Naive B cell (primary cell): ENCODE measurements around the gene AKIRIN2. TPM values are rescaled to one million over a fixed set of nuclear protein-coding genes. Genes with fewer than 3 reads are reported as not detected.
"Not testable (repeated sequence)": the region's sequence is repeated elsewhere in the genome, so short reads cannot be mapped to it uniquely, and the experiment has no call there.

ENCODE experiments used
- ATAC-seq, 2 donors: fragments of 150-1000 bp; cut with Tn5 transposase; 2 replicates each; pipeline ENCODE4 v1.10.0; 2021; ENCODE audit warnings: low read depth in 2 of 2, mild to moderate bottlenecking in 2 of 2, moderate library complexity in 2 of 2
- DNase-seq: peaks from one replicate; pipeline ENCODE4 v3.0.0; 2022
- H3K27ac Mint-ChIP-seq, 6 donors: one replicate each; pipeline ENCODE4 v1.8.0; 2020 to 2022; ENCODE audit warnings: mild to moderate bottlenecking in 6 of 6, mixed read lengths in 6 of 6, moderate library complexity in 5 of 6, inconsistent platforms in 2 of 6
- H3K27me3 Mint-ChIP-seq, 3 donors: one replicate each; pipeline ENCODE4 v1.8.0; 2021 to 2022; ENCODE audit warnings: mixed read lengths in 3 of 3, mild to moderate bottlenecking in 1 of 3
- H3K36me3 Mint-ChIP-seq, 2 donors: one replicate each; pipeline ENCODE4 v1.8.0; 2020 to 2022; ENCODE audit warnings: mixed read lengths in 2 of 2, inconsistent platforms in 1 of 2, mild to moderate bottlenecking in 1 of 2
- H3K4me1 Mint-ChIP-seq, 3 donors: one replicate each; pipeline ENCODE4 v1.8.0; 2020 to 2022; ENCODE audit warnings: mixed read lengths in 3 of 3, inconsistent platforms in 1 of 3, mild to moderate bottlenecking in 1 of 3, moderate library complexity in 1 of 3
- H3K4me3 Mint-ChIP-seq, 8 donors: one replicate each; pipeline ENCODE4 v1.8.0; 2020 to 2022; ENCODE audit warnings: mild to moderate bottlenecking in 8 of 8, mixed read lengths in 8 of 8, moderate library complexity in 8 of 8, inconsistent platforms in 2 of 8
- H3K9me3 Mint-ChIP-seq, 7 donors: one replicate each; pipeline ENCODE4 v1.8.0; 2020 to 2022; ENCODE audit warnings: mixed read lengths in 7 of 7, mild to moderate bottlenecking in 5 of 7, inconsistent platforms in 2 of 7, moderate library complexity in 1 of 7
- polyA plus RNA-seq, 6 donors: library from polyadenylated mRNA; unstranded; fragments of 300-500 nt; fragmentation: Illumina TruSeq; gene quantifications; one replicate each; pipeline ENCODE4 v1.2.3, GENCODE V29; 2021; ENCODE audit warnings: low read depth in 6 of 6

The AKIRIN2 gene
- polyA plus RNA-seq, 6 donors from 2014 or later, result 75.0 to 129 (median 99.1) TPM

DNA sequence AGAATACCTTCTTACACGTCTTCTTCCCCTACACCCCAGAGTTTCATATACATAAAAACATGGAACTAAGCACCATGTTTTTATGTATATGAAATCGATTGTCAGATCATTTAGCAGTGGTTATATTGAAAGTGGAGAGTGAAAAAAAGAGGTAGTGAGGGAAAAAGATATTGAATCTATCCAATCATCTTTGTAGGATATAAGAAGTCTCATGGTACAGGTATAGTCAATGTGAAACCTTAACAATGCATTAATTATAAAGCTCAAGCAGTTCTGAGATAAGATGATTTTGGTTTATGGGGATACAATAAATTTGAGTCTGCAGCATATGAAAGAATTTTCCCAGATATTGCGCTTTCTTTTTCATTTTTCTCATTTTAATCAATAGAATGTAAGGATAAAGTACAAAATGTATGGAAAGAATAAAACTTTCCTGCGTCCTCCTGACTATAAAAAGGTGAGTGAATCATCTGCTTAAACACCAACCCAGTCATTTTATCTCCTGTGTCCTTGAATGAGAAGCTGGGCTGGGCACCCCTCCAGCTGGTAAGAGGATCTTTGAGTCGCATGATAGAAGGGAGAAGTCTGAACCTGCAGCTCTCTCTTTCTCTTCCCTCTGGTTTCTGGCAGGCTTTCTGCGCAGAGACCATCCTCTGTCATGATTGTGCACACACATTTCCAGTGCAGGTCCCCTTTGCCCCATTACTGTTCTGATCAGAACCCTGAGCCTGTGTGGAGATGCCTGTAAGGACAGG lies 28.1 kb upstream of the AKIRIN2 start:
- Mint-ChIP-seq H3K4me3 (peak overlapping the region in 2 of 8 donors; percentile 11 to 33), H3K27ac (peak overlapping the region in 2 of 6 donors; percentile 68 to 69), H3K4me1 (peaks cover 31 to 47% (median 32%) of the 10 kb centered on the region in 3 donors), H3K27me3 (no peaks in the 10 kb centered on the region), H3K36me3 (no peaks in the 10 kb centered on the region), H3K9me3 (no peaks in the 10 kb centered on the region)
- no peak for ATAC-seq
- no peak for DNase-seq

- no peak for ATAC-seq
- H3K36me3 Mint-ChIP-seq, result no peaks in the 10 kb centered on the region
- no peak for DNase-seq
- H3K4me3 Mint-ChIP-seq, result peak overlapping the region in 1 of 8 donors; percentile 29
- no peaks in the 10 kb centered on the region for H3K9me3 Mint-ChIP-seq
- H3K27ac Mint-ChIP-seq, result peak overlapping the region in 3 of 6 donors; percentile 2 to 79 (median 37)
- peaks cover 36 to 56% (median 36%) of the 10 kb centered on the region in 3 donors for H3K4me1 Mint-ChIP-seq
- no peaks in the 10 kb centered on the region for H3K27me3 Mint-ChIP-seq
Observed at GRCh38 chr6:87728706-87729105, 26.7 kb upstream of the AKIRIN2 start.

- H3K27me3 Mint-ChIP-seq, result no peaks in the 10 kb centered on the region
- peak overlapping the region; percentile 1 to 90 (median 66) for H3K4me3 Mint-ChIP-seq
- H3K36me3 Mint-ChIP-seq, result no peaks in the 10 kb centered on the region
- peak overlapping the region; percentile 70 to 99 (median 96) for H3K27ac Mint-ChIP-seq
- ATAC-seq (peak; percentile 98 to 99), DNase-seq (peak; percentile 61)
- H3K9me3 Mint-ChIP-seq, result no peaks in the 10 kb centered on the region
- H3K4me1 Mint-ChIP-seq, result peaks cover 32 to 45% (median 33%) of the 10 kb centered on the region in 3 donors
Observed at GRCh38 chr6:87724983-87725811, 23.2 kb upstream of the AKIRIN2 start.

DNA sequence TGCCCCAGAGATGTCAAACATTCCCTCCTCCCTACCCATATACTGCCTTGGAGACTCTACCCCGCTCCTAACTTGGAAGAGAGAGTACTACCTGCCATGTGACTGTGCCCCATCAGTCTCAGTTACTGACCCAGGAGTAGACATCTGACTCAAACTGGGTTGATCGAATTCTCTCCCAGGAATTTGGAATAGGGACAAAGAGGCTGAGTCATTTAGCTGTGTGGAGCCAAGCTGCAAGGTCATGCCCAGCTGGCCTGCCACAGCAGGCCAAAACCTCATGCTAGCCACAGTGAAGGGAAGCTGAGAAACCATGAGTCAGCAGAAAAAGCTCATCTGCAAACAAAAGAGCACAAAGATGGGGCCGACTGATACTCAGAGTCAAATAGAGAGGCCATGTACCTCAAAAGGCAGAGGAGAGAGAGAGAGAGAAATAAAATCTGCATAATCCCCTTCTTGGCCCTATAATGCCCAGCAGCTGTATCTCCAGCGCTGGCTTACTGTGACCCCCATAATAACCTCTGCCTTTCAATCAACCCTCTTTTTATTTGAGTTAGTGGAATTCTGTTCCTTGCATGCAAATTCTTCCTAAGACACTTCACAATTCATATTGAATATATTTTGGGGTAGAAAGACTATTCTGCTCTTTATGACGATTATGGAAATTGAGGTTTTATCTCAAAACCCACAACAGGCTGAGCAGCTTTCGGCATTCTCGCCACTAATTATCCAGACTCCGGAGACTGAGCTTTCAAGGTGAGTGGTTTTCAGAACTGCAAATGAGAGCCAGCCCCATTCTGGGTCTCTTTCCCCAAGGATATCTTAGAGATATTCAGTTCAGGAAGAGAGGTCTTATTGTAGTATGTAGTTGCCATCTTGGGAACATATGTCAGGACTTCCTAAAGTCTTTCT lies 21.4 kb upstream of the AKIRIN2 start:
- H3K36me3 Mint-ChIP-seq, result no peaks in the 10 kb centered on the region
- no peaks in the 10 kb centered on the region for H3K27me3 Mint-ChIP-seq
- peak overlapping the region in 1 of 6 donors; percentile 47 for H3K27ac Mint-ChIP-seq
- no peak for DNase-seq
- H3K4me3 Mint-ChIP-seq, result peak overlapping the region in 1 of 8 donors; percentile 9
- no peak for ATAC-seq
- H3K9me3 Mint-ChIP-seq, result no peaks in the 10 kb centered on the region
- peaks cover 29 to 40% (median 32%) of the 10 kb centered on the region in 3 donors for H3K4me1 Mint-ChIP-seq

DNA sequence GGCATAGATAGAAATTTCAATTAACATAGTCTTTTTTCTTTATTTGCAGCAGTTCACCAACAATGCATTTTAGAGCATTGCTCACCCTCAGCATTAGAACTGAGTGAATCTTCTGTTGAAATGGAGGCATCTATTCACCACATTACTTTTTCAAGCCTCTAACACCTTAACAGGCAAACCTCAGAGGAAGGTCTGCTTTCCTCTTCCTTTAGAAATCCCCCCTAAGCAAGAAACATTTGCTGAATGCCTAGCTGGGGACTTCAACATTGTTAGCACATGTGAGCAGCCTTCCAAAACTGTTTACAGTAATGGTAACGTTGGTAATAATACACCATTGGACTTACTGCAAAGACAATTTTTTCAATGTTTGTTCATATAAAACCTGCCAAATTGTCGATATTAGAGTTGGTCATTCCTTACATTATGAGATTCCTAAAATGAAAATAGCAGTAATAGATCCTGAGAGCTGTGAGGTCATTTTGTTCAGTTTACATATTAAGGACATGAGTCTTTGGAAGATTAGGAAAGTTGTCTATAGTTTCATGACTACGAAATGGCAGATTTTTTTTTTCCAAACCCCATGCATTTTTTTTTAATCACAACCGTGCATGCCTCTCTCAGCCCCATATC lies 20.6 kb upstream of the AKIRIN2 start:
- Mint-ChIP-seq H3K27ac (no peak overlapping the region), H3K27me3 (no peaks in the 10 kb centered on the region), H3K4me1 (peaks cover 23 to 32% (median 25%) of the 10 kb centered on the region in 3 donors), H3K36me3 (no peaks in the 10 kb centered on the region), H3K9me3 (no peaks in the 10 kb centered on the region), H3K4me3 (peak overlapping the region in 1 of 8 donors; percentile 9)
- ATAC-seq, result no peak
- no peak for DNase-seq

DNA sequence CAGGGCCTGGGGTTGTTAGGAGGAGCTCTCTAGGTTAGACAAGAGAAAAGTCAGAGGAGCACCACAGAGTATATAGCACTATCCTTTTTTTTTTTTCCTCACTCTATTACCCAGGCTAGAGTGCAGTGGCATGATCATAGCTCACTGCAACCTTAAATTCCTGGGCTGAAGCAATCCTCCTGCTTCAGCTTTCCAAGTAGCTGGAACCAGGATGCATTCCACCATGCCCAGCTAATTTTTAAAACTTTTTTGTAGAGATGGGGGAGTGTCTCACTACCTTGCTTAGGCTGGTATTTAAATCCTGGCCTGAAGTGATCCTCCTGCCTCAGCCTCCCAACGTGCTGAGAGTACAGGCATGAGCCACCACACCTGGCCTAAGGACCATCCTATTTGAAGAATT lies 19.3 kb upstream of the AKIRIN2 start:
- Mint-ChIP-seq H3K9me3 (no peaks in the 10 kb centered on the region), H3K27ac (no peak overlapping the region), H3K4me1 (peaks cover 20 to 28% (median 23%) of the 10 kb centered on the region in 3 donors), H3K36me3 (no peaks in the 10 kb centered on the region), H3K4me3 (no peak overlapping the region), H3K27me3 (no peaks in the 10 kb centered on the region)
- ATAC-seq, result no peak
- no peak for DNase-seq

- ATAC-seq, result no peak
- peak overlapping the region in 1 of 6 donors; percentile 52 for H3K27ac Mint-ChIP-seq
Observed at GRCh38 chr6:87718662-87719433, 16.8 kb upstream of the AKIRIN2 start.

DNA sequence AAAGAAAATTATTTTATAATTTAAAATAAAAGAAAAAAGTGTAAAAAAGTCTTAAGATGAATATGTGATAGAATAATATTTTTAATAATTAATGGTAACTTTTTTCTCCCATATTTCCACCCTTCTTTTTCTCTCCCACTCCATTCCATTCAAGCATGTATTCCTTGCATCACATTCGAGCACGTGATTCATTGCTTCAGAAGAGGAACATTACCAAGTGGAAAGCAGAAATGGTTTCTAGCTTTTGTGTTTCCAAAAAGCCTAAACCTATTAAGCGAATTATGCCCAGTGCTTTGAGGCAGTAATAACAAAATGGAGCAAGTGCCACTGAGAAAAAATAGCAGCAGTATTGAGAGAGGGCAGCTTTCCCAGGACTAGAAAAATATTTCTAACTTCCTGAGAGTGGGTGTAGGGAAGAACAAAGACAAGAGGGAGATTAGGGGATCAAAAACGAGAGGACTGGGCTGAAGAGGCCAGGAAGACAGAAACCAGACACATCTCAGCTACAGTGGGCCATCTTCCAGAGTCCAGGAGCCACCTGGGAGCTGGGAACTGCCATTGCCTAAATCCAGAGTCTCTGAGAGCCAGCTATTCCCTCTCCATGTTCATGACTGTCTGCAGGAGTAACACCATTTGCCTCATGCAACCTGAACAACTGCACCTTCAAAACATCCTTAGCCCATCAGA lies 15.0 kb upstream of the AKIRIN2 start:
- H3K27me3 Mint-ChIP-seq, result no peaks in the 10 kb centered on the region
- H3K27ac Mint-ChIP-seq, result peak overlapping the region in 1 of 6 donors; percentile 49
- DNase-seq, result no peak
- H3K4me1 Mint-ChIP-seq, result peaks cover 0 to 6% (median 5%) of the 10 kb centered on the region in 3 donors
- no peak for ATAC-seq
- H3K4me3 Mint-ChIP-seq, result no peak overlapping the region
- H3K36me3 Mint-ChIP-seq, result no peaks in the 10 kb centered on the region
- no peaks in the 10 kb centered on the region for H3K9me3 Mint-ChIP-seq

More at GRCh38 chr6:87718662-87719433, 16.8 kb upstream of the AKIRIN2 start:
- Mint-ChIP-seq H3K9me3 (no peaks in the 10 kb centered on the region), H3K4me1 (peaks cover 10 to 15% (median 15%) of the 10 kb centered on the region in 3 donors), H3K4me3 (no peak overlapping the region), H3K27me3 (no peaks in the 10 kb centered on the region), H3K36me3 (no peaks in the 10 kb centered on the region)
- no peak for DNase-seq

GRCh38 chr6:87714093-87714842 lies 12.2 kb upstream of the AKIRIN2 start:
- Mint-ChIP-seq H3K4me1 (peaks cover 0 to 11% (median 5%) of the 10 kb centered on the region in 3 donors), H3K9me3 (no peaks in the 10 kb centered on the region), H3K4me3 (no peak overlapping the region), H3K27me3 (no peaks in the 10 kb centered on the region), H3K36me3 (no peaks in the 10 kb centered on the region), H3K27ac (no peak overlapping the region)
- ATAC-seq (no peak), DNase-seq (no peak)

GRCh38 chr6:87712713-87713112 lies 10.7 kb upstream of the AKIRIN2 start:
- not testable (repeated sequence) for DNase-seq
- peaks cover 0 to 11% (median 5%) of the 10 kb centered on the region in 3 donors for H3K4me1 Mint-ChIP-seq

GRCh38 chr6:87710090-87710489 lies 8.1 kb upstream of the AKIRIN2 start:
- no peaks in the 10 kb centered on the region for H3K36me3 Mint-ChIP-seq
- H3K4me1 Mint-ChIP-seq, result peaks cover 0 to 11% (median 5%) of the 10 kb centered on the region in 3 donors
- no peak overlapping the region for H3K27ac Mint-ChIP-seq
- no peak overlapping the region for H3K4me3 Mint-ChIP-seq
- ATAC-seq (no peak), DNase-seq (no peak)
- H3K9me3 Mint-ChIP-seq, result no peaks in the 10 kb centered on the region
- no peaks in the 10 kb centered on the region for H3K27me3 Mint-ChIP-seq

More at GRCh38 chr6:87712713-87713112, 10.7 kb upstream of the AKIRIN2 start:
- not testable (repeated sequence) for H3K27me3 Mint-ChIP-seq, H3K9me3 Mint-ChIP-seq, H3K36me3 Mint-ChIP-seq, ATAC-seq, H3K27ac Mint-ChIP-seq
- peak overlapping the region in 1 of 8 donors; percentile 15 for H3K4me3 Mint-ChIP-seq
